Loucy (cell line): ENCODE measurements around the gene GADD45B.
A peak's percentile ranks its signal among the peaks of the same experiment; 100 is the strongest.

ENCODE experiments used
- H2AFZ ChIP-seq: fragments of 200-600 bp; sonication (generic); 2 replicates; pipeline ENCODE4 v1.6.0; 2016; ENCODE audit warnings: antibody characterized with exemption, mild to moderate bottlenecking, low read length, moderate library complexity
- H3F3A ChIP-seq: fragments of 200-600 bp; 2 replicates; pipeline ENCODE4 v1.6.0; 2016; ENCODE audit warnings: antibody characterized with exemption, low read depth, mild to moderate bottlenecking
- H3K27me3 ChIP-seq: fragments of 200-600 bp; sonication (generic); 2 replicates; pipeline ENCODE4 v1.6.1; 2014; ENCODE audit warnings: low read length, mild to moderate bottlenecking; ENCODE audit not compliant: insufficient read depth, poor library complexity, severe bottlenecking
- H3K36me3 ChIP-seq: fragments of 200-600 bp; sonication (generic); 2 replicates; pipeline ENCODE4 v1.6.1; 2016; ENCODE audit warnings: low read length; ENCODE audit not compliant: insufficient read depth
- H3K4me1 ChIP-seq: fragments of 200-600 bp; sonication (generic); 2 replicates; pipeline ENCODE4 v1.5.1; 2014; ENCODE audit warnings: low read length, mild to moderate bottlenecking; ENCODE audit not compliant: insufficient read depth, poor library complexity, severe bottlenecking
- H3K4me2 ChIP-seq: fragments of 200-600 bp; sonication (generic); 2 replicates; pipeline ENCODE4 v1.6.0; 2014; ENCODE audit warnings: antibody characterized with exemption, low read length, low read depth, mild to moderate bottlenecking; ENCODE audit not compliant: poor library complexity, severe bottlenecking
- H3K4me3 ChIP-seq: fragments of 200-600 bp; sonication (generic); 2 replicates; pipeline ENCODE4 v1.5.1; 2014; ENCODE audit warnings: low read length, mild to moderate bottlenecking, mixed read lengths; ENCODE audit not compliant: poor library complexity, severe bottlenecking
- H3K79me2 ChIP-seq: fragments of 200-600 bp; sonication (generic); 2 replicates; pipeline ENCODE4 v1.6.1; 2014; ENCODE audit warnings: low read length; ENCODE audit not compliant: insufficient read depth
- H3K9ac ChIP-seq: fragments of 200-600 bp; sonication (generic); 2 replicates; pipeline ENCODE4 v1.6.0; 2014; ENCODE audit warnings: mild to moderate bottlenecking, low read depth, low read length, moderate library complexity; ENCODE audit not compliant: poor library complexity, severe bottlenecking
- H3K9me2 ChIP-seq: fragments of 200-600 bp; sonication (generic); replicated peaks from 2 replicates; pipeline ENCODE4 v1.6.1; 2016; ENCODE audit warnings: low read depth, low read length, mixed read lengths
- H3K9me3 ChIP-seq: fragments of 200-600 bp; sonication (generic); 2 replicates; pipeline ENCODE4 v1.6.1; 2014; ENCODE audit warnings: mild to moderate bottlenecking, antibody characterized with exemption, low read length, low read depth; ENCODE audit not compliant: insufficient read depth
- H4K20me1 ChIP-seq: fragments of 200-600 bp; sonication (generic); 2 replicates; pipeline ENCODE4 v1.6.0; 2014; ENCODE audit warnings: antibody characterized with exemption, low read length, mild to moderate bottlenecking; ENCODE audit not compliant: insufficient read depth, poor library complexity, severe bottlenecking
- EZH2phosphoT487 ChIP-seq: fragments of 200-600 bp; IDR thresholded peaks from 2 replicates; pipeline ENCODE4 v1.6.1; 2018; ENCODE audit warnings: antibody characterized with exemption, mild to moderate bottlenecking, moderate library complexity, borderline replicate concordance
- TF ChIP-seq, protein P1 (sequence below): fragments of 200-600 bp; sonication (generic); conservative IDR thresholded peaks from 2 replicates; pipeline ENCODE4 v1.5.1; 2014; ENCODE audit warnings: mild to moderate bottlenecking, antibody characterized with exemption, low read length

GADD45B gene

DNA sequence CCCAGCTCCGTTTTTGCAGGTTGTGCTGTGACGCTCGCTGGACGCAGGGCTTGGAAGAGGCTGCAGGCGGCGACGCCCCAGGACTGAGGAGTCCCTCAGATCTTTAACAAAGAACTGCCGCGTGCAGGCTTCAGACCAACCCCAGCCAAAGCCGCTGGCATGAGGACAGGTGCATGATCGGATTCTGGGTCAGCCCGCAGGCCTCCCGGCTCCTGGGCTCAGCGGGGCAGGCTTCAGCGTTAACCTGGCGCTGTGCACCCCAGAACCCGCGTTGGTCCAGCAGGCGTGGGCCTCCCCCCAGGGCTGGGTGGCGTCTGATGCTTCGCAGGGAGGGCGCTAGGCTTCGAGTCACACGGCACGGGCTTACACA, 47.6 kb upstream of the GADD45B start:
- Histone ChIP-seq H3K4me1 (peaks cover 8% of the 10 kb centered on the region), H2AFZ (no peak overlapping the region), H3K36me3 (peaks cover 27% of the 10 kb centered on the region; the same call in 1 of the 2 replicates), H4K20me1 (peaks cover 23% of the 10 kb centered on the region), H3K27me3 (no peaks in the 10 kb centered on the region), H3K79me2 (peaks cover 26% of the 10 kb centered on the region), H3F3A (no peaks in the 10 kb centered on the region), H3K9me2 (no peaks in the 10 kb centered on the region), H3K4me3 (no peak overlapping the region), H3K9ac (no peak overlapping the region), H3K4me2 (peak overlapping the region; percentile 61), H3K9me3 (no peaks in the 10 kb centered on the region)
- TF ChIP-seq, protein P1, sequence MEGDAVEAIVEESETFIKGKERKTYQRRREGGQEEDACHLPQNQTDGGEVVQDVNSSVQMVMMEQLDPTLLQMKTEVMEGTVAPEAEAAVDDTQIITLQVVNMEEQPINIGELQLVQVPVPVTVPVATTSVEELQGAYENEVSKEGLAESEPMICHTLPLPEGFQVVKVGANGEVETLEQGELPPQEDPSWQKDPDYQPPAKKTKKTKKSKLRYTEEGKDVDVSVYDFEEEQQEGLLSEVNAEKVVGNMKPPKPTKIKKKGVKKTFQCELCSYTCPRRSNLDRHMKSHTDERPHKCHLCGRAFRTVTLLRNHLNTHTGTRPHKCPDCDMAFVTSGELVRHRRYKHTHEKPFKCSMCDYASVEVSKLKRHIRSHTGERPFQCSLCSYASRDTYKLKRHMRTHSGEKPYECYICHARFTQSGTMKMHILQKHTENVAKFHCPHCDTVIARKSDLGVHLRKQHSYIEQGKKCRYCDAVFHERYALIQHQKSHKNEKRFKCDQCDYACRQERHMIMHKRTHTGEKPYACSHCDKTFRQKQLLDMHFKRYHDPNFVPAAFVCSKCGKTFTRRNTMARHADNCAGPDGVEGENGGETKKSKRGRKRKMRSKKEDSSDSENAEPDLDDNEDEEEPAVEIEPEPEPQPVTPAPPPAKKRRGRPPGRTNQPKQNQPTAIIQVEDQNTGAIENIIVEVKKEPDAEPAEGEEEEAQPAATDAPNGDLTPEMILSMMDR, result no peak
- no peak for TF ChIP-seq EZH2phosphoT487

DNA sequence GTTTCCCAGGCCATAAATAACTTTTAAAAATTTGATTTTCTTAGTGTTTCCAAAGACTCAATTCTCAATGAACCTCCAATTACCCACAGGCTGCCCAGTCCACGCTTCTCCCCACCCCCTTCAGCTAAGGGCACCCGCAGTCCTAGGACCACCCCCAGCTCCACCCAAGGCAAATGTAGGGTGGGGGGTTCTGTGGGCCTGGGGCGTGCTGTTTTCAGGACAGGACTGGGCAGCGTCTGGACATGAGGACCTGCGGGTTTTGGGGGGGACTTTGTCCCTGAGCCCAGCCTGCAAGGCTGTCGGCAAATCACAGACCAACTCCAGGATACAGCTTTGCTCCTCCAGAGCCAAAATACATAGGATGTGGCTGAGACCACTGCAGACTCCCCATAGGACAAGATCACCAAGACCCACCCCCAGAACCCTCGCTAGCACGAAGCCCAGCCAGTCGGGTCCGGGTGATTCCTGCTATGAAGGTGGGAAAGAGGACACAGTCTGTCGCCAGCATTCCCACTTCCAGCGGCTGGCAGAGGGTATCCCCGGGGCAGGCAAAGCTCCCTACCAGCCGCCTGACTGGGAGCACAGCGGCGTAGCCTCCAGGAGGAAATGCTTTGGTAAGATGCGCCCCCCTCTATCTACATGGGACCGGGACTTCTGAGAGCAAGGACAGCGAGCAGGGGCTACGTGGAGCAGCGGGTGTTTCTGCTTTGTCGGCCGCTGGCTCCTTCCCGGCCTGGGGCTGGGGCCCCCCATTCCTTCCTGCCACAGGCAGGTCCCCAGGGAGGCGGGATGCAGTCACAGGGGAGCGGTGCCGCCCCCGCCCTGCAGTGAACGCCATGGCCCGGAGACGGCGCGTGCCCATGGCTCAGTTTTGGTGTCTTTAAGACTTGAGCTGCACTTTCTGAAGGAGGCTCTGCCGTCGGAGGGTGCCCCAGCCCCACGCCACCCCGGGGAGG, 46.9 kb upstream of the GADD45B start:
- TF ChIP-seq, protein P1, result no peak
- no peak for TF ChIP-seq EZH2phosphoT487
- H3K9me2 ChIP-seq, result no peaks in the 10 kb centered on the region
- H3K9me3 ChIP-seq, result no peaks in the 10 kb centered on the region
- H3K4me3 ChIP-seq, result no peak overlapping the region
- H3K36me3 ChIP-seq, result peaks cover 29% of the 10 kb centered on the region; the same call in 1 of the 2 replicates
- H3K9ac ChIP-seq, result no peak overlapping the region
- H3K79me2 ChIP-seq, result peaks cover 26% of the 10 kb centered on the region
- H3K4me2 ChIP-seq, result no peak overlapping the region
- H3K27me3 ChIP-seq, result no peaks in the 10 kb centered on the region
- H2AFZ ChIP-seq, result no peak overlapping the region
- H3K4me1 ChIP-seq, result peaks cover 8% of the 10 kb centered on the region
- H4K20me1 ChIP-seq, result peaks cover 23% of the 10 kb centered on the region
- H3F3A ChIP-seq, result no peaks in the 10 kb centered on the region

DNA sequence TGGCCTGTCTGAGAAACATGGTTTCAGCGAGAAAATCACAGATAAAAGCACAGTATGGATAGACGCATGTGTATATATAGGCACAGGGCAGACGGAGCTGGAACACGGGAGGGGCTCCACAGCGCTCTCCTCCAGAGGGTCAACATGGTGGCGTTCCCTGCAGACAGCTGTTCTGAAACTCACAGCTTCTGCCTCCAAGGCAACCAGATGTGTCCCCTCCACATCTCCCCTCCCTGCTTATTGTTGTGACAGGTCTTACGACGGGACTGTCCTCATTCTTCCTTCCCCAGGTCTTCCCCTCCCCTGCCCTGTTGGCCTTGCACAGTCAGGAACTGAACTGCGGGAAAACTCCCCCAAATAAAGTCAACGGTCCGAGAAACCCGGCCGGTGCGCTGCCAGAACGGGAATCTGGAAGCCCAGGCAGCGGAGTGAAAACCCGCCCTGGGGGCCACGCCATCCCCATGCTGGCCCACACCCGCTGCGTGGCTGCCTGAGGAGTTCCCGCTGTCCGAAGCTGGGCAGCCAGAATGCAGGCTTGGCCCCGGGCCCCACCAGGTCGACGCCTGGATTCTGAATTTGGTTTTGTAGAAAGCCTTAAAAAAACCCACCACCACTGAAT, 45.9 kb upstream of the GADD45B start:
- Histone ChIP-seq H3K4me2 (no peak overlapping the region), H3K4me3 (no peak overlapping the region)

More for the DNA sequence above, 45.9 kb upstream of the GADD45B start:
- H3K9ac ChIP-seq, result no peak overlapping the region
- no peaks in the 10 kb centered on the region for H3F3A ChIP-seq
- H3K27me3 ChIP-seq, result no peaks in the 10 kb centered on the region
- H3K4me1 ChIP-seq, result peaks cover 8% of the 10 kb centered on the region
- H3K79me2 ChIP-seq, result peaks cover 21% of the 10 kb centered on the region
- no peak overlapping the region for H2AFZ ChIP-seq
- peaks cover 20% of the 10 kb centered on the region for H4K20me1 ChIP-seq
- no peaks in the 10 kb centered on the region for H3K9me3 ChIP-seq
- TF ChIP-seq, protein P1, result no peak
- no peak for TF ChIP-seq EZH2phosphoT487
- H3K9me2 ChIP-seq, result no peaks in the 10 kb centered on the region
- H3K36me3 ChIP-seq, result peaks cover 38% of the 10 kb centered on the region; the same call in 1 of the 2 replicates
